ENCODE results near the gene DNAJB12. TPM values are rescaled to one million over a fixed set of nuclear protein-coding genes. Genes with fewer than 3 reads are reported as not detected.
"Not testable (repeated sequence)": the region's sequence is repeated elsewhere in the genome, so short reads cannot be mapped to it uniquely, and the experiment has no call there.

Gene DNAJB12
- total RNA-seq, 1 donor from 2014 or later: 34.8 TPM

DNA sequence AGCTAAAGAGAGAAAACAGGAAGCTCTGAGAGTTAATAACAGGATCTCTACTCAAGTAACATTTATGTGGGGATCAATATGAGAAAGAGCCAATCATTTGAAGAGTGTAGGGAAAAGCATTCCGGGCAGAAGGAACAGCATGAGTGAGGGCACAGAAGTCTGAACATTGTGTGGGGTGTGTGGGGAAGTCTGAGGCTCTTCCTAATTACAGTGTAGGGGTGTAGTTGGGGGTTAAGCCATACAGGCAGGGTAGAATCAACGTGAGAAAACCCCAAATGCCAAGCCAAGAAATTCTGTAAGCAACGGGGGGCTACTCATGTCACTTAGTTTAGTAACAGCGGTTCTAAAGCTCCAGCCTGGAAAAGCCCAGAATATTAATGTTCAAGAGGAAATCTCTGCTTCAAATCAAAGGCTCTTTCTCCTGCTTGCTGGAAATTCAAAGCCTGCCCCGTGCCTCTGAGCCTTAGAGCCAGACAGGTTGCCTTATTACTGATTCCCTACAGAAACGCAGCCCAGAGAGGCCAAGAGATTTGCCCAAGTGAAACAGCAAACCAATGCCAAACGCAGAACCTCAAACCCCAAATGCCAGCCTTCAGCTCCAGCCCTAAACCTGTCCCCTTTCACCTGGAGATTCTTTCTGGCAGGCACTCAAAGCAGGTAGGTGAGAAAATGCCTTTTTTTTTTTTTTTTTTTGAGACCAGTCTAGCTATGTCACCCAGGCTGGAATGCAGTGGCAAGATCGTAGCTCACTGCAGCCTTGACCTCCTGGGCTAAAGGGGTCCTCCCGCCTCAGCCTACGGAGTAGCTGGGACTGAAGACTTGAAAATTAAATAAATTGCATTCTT lies 36.1 kb downstream of the DNAJB12 start:
- DNase-seq (ENCODE audit: extremely low read depth, low read depth, low spot score): no peak

DNA sequence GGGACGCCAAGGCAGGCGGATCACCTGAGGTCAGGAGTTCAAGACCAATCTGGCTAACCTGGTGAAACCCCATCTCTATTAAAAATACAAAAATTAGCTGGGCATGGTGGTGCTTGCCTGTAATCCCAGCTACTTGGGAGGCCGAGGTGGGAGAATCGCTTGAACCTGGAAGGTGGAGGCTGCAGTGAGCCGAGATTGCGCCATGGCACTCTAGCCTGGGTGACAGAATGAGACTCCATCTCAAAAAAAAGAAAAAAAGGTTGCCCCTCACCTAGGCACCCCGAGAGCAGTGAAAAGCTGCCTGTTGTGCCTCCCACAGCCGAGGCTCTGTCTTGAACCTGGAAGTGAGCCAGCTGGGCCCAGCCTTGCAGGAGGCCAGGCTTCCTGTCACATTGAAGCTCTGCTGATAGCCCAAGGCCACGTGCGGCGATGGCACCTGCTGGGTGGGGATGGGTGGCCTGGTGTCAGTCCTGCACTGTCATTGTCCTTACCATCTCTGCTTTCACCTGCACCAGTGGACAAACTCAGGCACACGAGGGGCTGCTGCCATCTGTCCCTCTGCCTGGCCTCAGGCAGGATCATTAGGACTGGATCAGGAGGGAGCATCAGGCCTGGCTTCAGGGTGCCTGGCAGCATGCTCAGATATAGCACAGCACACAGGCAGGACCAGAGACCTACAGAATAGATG lies 37.8 kb downstream of the DNAJB12 start:
- DNase-seq (ENCODE audit: extremely low read depth, low read depth, low spot score): no peak

DNA sequence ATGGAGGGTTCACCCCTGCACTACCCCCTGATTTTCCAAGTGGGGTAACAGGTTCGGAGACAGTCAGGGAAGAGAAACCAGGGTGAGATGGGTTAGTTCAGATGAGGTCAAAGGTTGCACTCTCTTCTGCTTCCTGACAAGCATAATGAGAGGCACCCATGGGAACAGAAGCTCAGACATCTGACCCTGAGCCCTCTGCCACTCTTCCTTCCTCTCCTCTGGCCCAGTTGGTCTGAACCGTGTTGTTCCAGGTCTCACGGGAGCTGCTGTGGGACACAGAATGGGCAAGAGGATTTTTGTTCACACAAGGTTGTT lies 38.4 kb downstream of the DNAJB12 start:
- no peak for DNase-seq (ENCODE audit: extremely low read depth, low read depth, low spot score)

DNA sequence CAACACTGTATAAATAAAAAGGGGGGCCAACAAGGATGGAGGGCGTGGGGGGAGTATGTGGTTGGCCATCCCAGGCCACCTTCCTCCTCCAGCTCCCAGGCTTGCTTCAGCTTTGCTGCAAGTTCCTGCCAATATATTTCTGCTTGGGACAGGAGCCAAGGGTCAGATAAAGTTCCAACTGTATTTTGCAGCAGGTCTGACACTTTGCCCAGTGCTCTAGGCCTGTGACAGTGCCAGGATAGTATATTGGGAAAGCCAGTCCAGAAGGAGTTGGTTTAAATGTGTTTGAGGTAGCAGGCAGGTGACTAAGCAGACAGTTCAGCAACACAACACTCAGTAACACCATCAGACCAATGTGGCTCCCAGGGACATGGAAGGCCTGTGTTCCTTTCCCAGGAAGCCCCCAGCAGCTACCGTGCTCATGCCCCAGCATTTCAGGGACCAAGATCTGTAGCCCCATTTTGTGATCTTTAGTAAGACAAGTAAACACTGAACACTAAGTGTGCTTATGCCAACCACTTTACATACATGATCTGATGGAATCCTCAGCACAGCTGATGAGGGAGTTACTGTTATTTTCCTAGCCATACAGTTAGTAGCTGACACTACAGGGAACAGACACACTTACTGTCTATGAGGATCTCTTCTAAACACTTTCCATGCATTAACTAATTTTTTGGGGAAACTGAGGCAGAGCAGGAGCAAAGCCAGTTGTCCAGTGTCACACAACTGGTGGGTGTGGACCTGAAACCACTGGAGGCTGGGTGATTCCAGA lies 38.9 kb downstream of the DNAJB12 start:
- no peak for DNase-seq (ENCODE audit: extremely low read depth, low read depth, low spot score)

DNA sequence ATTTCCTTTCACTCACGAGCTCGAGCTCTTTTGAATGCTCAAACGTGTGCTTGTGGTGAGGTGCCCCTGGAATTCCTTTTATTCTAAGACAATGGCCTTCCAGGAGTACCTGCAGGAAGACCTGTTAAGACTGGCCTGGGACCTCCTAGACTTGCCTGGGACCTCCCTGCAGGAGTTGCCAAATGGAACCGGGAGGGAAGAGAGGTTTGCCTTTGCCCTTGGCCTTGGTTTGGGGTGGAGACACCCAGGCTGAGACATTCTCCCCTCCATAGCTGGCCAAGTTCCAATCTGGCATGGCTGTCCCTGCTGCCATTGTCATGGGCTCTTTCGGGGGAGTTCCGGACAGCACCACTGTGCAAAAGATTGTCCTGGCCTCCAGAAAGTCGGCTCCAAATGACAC lies 39.7 kb downstream of the DNAJB12 start:
- DNase-seq (ENCODE audit: extremely low read depth, low read depth, low spot score): no peak

DNA sequence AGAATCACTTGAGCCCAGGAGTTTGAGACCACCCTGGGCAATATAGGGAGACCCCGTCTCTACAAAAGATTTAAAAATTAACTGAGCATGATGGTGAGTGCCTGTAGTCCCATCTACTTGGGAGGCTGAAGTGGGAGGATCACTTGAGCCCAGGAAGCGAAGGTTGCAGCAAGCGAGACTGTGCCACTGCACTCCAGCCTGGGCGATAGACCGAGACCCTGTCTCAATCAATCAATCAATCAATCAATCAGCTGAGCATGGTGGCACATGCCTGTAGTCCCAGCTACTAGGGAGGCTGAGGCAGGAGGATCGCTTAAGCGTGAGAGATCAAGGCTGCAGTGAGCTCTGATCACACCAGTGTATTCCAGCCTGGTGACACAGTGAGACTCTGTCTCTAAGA lies 40.5 kb downstream of the DNAJB12 start:
- DNase-seq (ENCODE audit: extremely low read depth, low read depth, low spot score): no peak

DNA sequence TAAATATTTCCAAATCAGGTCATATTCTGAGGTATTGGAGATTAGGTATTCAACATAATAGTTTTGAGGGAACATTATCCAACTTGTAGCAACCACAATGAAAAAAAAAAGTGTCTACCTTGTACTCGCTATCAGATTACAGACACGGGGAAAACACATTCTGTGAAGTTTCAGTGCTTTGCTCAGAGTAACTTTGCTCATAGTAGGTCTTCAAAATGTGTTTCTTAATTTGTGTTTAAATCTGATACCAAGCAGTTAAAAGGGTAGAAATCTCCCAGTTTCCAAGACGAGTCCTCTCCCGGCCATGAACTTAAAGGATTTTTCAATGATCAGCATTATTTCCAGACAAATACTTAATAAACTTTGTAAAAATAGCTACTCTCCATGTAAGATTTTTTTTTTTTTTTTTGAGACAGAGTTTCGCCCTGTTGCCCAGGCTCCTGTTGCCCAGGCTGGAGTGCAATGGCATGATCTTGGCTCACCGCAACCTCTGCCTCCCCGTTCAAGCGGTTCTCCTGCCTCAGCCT lies 41.8 kb downstream of the DNAJB12 start:
- no peak for DNase-seq (ENCODE audit: extremely low read depth, low read depth, low spot score)

DNA sequence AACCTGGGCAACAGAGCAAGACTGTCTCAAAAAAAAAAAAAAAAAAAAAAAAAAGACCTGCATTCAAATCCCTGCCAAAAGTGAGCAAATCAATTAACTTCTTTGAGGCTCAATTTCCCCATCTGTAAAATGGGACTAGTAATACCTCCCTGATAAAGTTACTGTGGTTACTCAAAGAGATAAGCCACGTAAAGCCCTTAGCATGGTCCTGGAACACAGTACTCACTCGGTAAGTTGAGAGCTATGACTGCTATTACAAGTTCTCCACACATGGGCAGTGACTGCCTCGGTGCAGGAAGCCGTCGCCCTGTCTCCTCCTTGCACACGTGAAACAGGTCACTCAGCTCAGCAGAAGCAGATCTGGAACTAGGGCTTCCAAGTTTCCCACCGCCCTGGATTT lies 43.1 kb downstream of the DNAJB12 start:
- no peak for DNase-seq (ENCODE audit: extremely low read depth, low read depth, low spot score)

DNA sequence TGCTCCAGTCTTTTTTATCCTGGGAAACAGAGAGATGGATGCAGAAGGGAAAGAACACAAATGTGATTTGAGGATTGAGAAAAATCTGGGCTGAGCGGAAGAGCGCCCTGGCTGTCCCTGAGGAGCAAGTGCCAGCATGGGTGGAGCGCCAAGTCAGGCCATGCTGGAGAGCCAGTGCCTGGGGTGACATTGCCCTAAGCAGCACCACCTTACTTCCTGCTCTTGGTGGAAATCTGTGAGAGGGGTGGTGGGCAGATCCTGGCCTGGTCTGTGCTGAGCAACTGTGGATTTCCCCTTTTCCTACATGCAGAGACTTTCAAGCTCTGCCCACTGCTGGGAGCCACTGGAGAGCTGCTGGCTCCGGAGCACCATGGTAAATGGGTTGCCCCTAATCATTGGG lies 44.1 kb downstream of the DNAJB12 start:
- DNase-seq (ENCODE audit: extremely low read depth, low read depth, low spot score): no peak

DNA sequence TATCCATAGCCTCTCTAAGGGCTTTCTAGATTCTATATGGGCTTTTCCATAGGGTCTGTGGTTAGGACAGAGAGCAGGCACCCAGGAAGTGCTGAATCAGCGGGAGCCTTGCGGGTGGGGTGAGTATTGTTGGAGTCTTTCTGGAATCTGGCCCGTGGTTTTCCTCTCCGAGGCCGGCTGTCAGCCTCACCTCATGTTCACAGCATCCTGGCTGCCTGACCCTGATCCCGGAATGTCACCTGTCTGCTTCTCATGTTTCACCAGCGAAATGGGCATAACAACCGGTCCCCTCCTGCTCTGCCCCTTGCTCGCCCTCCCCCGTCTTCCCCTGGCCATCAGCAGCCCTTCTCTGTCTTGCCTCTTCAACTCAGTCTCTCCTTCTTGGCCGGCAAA lies 44.5 kb downstream of the DNAJB12 start:
- DNase-seq (ENCODE audit: extremely low read depth, low read depth, low spot score): no peak

DNA sequence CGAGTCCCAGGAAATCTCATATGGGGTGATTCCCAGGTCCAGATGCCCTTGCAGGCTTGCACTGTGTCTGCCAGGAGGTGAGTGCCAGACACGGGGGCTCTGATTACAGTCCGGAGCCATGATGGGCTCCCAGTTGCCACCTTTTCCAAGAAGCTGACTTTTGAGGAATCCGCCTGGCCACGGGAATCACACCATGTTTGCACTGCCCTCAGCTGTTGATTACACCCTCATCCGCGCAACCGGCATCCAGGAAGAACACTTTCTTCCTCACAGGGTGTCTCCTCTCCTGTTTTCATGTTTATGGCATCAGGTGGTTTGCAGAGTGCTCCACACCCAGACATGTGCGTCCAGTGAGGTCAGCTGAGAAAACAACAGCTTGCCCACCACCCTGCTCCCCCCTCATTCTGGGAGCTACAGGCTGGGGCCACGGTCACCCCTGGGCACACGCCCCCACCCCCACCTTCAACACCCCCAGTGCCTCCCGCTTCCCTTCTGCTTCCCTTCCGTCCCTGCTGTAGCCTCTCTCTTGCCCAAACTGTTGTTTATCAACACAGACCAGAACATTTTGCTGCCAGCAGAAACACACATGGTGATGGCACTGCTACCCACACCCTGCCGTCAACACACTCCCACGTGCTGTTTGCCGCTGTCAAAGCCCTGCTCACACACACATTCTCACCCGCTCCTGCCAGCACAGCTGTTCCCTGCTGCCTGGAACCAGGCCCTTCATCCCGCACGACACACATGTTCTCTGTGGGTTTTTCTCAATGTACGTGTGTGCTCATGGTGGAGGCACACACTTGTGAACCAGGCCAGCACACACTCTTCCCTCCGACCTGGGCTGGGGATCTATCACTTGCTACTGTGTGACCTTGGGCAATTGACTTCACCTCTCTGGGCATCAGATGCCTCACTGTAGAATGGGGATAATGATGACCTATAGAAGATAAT lies 45.2 kb downstream of the DNAJB12 start:
- no peak for DNase-seq (ENCODE audit: extremely low read depth, low read depth, low spot score)

DNA sequence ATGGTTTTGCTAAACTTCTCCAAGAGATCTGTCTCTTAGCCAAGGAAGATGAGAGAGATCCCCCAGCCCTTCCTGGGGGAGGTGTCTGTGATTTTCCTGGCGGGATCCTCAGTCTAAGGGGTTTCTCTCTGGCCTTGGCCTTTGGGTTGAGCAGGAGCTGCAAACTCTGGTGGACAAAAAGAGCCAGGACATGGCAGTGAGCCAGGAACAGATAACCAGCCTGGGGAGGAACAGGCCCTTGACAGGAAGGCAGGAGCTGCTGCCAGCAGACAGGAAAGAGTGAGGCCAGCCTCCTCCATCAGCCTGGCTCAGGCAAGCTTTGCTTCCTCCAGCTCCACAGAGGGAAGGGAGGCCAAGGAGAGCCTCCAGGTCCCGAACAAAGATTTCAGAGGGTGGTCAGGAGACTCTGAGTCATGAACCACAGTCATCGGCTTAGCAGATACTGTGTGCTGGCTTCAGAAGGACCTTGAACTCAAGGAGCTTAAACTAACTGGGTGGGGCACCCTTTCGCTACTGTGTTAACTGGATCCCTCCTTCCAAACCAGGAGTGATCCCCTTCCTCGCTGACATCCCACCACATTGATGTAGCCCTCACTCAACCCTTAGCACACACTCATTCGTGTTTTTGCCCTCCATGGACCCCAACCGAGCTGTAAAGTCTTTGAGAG lies 46.3 kb downstream of the DNAJB12 start:
- DNase-seq (ENCODE audit: extremely low read depth, low read depth, low spot score): no peak

DNA sequence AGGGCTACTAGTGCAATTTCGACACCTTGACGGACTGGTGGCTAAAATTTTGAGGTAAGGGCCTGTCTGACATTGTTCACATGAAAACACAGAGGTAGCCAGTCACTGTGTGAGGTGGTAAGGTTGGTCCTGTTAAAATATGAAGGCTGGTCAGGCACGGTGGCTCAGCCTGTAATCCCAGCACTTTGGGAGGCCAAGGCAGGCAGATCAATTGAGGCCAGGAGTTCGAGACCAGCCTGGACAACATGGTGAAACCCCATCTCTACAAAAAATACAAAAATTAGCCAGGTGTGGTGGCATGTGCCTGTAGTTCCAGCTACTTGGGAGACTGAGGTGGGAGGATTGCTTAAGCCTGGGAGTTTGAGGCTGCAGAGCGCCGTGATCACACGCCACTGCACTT lies 47.0 kb downstream of the DNAJB12 start:
- DNase-seq (ENCODE audit: extremely low read depth, low read depth, low spot score): not testable (repeated sequence)

DNA sequence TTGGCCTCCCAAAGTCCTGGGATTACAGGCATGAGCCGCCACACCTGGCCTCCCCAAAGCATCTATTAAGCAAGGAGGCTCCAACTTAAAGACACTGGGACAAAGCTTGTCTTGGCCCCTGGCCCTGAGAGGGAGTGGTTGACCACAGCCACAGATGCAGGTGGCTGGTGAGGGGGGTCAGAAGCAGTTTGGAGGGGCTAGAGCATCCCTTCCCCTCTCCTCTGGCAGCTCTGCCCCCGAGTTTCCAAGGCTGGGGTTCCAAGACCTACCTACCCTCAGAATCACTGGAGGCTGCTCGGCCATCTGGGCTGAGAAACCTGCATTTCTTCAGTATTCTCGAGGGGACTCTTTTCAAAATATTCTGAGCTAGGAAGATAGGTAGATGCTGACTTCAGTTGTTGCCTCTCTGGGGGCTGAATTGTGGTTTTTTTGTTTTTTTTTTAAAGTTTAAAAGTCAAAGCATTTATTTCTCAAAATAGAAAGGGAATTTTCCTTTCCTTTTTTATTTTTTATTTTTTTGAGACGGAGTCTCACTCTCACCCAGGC lies 48.4 kb downstream of the DNAJB12 start:
- no peak for DNase-seq (ENCODE audit: extremely low read depth, low read depth, low spot score)

DNA sequence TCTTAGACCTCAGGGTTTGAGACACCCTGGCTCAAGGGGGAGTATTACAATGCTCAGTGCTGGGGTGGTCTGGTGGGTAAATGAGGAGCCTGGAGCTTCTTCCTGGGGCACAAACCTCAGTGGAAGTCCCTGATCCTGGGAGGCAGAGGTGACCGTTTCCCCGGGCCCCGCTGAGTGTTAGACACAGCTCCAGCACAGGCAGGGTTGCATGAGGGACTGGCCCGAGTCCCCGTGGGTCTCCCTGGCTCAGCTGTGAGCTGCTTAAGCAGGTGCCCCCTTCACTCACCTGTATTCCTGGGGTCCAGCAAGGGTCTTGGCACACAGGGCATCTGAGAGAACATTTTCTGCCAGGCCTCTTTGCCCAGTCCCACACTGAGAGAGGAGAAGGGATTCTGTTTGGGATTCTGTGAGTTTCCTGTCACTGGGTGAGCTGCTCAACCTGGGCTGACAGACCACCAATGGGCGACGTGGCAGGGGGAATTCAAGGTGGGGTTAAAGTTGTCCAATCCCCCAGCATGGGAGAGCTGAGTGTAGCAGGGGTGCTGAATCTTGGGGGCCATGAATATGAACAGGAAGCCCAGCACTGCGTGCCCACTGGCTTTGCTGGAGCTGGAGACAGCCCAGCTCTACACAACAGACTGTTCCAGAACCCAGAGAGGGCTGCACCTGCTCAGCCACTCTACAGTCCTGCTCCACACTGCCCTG lies 51.1 kb downstream of the DNAJB12 start:
- DNase-seq (ENCODE audit: extremely low read depth, low read depth, low spot score): no peak

DNA sequence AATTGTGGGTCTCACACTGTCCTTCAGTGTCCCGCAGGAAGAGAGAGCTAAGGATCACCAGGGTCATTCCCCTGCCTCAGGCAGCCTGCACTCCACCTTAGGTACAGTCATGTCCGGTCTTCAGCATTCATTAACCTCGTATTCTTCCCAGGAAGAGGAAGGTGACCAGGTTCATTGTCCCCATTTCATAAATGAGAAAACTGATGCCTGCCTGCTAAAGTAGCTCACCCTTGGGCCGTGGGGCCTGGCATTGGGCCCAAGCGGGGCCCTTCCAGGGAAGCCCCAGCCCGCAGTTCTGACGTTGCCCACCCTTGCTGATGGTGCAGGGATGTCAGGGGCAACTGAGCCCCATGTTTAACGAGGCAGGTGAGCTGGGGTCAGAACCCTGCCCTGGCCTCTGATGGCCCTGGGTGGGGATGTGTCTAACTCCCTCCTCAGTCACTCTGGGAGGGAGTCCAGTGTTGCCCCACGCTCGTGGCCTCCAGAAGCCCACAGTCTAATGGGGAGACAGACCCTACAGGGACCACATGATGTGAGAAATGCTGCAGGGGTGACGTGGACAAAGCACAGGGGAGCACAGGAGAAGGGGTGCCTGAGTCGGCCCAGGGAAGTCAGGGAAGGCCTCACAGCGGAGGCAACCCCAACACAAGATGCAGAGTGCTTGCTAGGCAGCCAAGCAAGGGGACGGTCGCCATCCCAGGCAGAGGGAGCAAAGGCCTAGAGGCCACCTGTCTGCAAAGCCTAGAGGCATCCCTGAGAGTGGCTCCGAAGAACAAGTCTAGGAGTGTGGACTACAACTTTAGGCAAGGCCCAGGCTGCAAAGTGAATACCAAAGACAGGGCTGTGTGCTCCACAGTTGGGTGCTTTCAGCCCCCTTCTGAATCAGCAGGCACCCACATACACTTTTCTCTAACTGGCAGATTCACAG lies 55.9 kb downstream of the DNAJB12 start:
- no peak for DNase-seq (ENCODE audit: extremely low read depth, low read depth, low spot score)

DNA sequence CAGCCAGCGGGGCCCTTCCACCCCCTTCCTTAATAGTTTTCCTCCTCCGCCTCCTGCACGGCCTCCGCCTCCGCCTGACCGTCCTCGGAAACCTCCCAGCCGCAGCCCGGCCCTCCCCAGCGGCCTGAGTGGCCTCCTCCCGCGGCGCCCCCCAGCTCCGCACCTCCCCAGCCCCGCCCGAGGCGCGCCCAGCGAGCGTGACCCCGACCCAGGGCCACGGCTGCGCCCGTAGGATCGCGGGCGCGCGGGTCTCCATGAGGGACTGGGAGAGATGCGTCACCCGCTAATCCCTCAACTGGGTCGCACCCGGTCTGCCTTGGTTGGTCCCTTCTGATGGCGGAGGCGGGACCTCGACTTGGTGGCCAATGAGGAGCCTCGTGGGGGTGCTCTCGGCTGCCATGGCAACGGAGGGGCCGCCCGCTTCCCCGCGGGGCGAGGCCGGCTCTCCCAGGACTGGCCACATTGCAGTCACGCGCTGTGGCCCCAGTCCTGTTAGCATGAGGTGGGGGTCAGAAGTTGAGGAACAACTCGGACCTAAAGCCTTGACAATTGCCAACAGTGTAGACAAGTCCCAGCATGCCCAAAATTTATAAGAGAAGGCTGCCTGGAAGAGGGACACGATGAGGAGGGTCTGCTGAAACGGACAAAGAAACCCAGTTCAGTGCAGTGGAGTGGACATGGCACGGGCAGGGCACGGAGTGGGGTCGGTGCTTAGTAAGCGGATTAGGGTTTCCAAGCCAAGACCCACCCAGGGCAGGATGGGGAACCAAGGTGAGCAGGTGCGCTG lies 56.7 kb downstream of the DNAJB12 start:
- no peak for DNase-seq (ENCODE audit: extremely low read depth, low read depth, low spot score)
